Measurements from ENCODE around the gene TMEM205. TPM values are rescaled to one million over a fixed set of nuclear protein-coding genes. Genes with fewer than 3 reads are reported as not detected.

TMEM205 gene
- total and polyA plus RNA-seq, 2 of the 13 experiments (the other 11 are each of a cell fraction or from before 2014, with no cell fraction given): 45.5 to 98.7 TPM

DNA sequence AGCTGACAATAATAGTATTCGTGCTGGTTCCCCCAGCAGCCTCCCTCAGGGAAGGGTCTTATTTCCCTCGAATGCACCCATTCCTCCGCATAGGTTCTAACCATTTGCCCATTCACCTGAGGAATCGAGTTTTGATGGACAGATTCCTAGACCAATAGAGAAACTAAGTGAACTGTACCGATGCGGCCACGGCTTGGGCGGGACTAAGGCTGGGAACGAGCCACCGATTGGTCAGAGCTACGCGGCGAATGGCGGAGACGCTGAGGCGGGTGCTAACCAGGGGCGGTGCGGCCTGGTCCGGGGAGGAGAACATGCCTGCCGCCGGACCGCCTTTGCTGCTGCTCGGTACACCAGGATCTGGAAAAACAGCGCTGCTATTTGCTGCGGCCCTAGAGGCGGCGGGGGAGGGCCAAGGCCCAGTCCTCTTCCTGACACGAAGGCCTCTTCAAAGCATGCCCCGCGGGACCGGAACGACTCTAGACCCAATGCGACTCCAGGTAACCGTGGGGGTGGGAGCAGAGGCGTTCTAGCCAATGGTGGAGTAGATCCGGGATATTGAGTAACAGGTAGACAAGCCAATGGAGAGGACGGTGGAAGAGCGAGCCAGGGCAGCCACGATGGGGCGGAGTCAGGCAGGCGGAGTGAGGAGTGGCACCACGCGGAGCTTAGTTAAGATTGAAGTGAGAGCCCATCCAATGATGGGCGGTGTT is 28.5 kb upstream of the TMEM205 start, which contains the start of gene SWSAP1 (continued):
- peak; percentile 87; the same call in 1 of the 2 replicates for TF ChIP-seq ZNF44 (CRISPR knock-in tag; IDR thresholded peaks at IDR 0.05)
- TF ChIP-seq GZF1 (CRISPR knock-in tag; IDR thresholded peaks at IDR 0.05): 0 out of 2 replicates have a peak, but pooled peaks have one; percentile 37
- TF ChIP-seq AGO2 (optimal IDR thresholded peaks at IDR 0.05; ENCODE audit: low read depth, low read length): peak; percentile 67
- peak; percentile 43; the same call in 1 of the 2 replicates for TF ChIP-seq WIZ (CRISPR knock-in tag; IDR thresholded peaks at IDR 0.05)
- TF ChIP-seq IRX3 (CRISPR knock-in tag; IDR thresholded peaks at IDR 0.05; ENCODE audit: borderline replicate concordance, low read depth): 0 out of 2 replicates have a peak, but pooled peaks have one; percentile 34
- TF ChIP-seq, protein P1, sequence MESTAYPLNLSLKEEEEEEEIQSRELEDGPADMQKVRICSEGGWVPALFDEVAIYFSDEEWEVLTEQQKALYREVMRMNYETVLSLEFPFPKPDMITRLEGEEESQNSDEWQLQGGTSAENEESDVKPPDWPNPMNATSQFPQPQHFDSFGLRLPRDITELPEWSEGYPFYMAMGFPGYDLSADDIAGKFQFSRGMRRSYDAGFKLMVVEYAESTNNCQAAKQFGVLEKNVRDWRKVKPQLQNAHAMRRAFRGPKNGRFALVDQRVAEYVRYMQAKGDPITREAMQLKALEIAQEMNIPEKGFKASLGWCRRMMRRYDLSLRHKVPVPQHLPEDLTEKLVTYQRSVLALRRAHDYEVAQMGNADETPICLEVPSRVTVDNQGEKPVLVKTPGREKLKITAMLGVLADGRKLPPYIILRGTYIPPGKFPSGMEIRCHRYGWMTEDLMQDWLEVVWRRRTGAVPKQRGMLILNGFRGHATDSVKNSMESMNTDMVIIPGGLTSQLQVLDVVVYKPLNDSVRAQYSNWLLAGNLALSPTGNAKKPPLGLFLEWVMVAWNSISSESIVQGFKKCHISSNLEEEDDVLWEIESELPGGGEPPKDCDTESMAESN (CRISPR knock-in tag; conservative IDR thresholded peaks at IDR 0.05): peak; percentile 73; the same call in 1 of the 2 replicates
- TF ChIP-seq, protein P2, sequence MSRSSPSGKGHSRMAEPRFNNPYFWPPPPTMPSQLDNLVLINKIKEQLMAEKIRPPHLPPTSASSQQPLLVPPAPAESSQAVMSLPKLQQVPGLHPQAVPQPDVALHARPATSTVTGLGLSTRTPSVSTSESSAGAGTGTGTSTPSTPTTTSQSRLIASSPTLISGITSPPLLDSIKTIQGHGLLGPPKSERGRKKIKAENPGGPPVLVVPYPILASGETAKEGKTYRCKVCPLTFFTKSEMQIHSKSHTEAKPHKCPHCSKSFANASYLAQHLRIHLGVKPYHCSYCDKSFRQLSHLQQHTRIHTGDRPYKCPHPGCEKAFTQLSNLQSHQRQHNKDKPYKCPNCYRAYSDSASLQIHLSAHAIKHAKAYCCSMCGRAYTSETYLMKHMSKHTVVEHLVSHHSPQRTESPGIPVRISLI (CRISPR knock-in tag; IDR thresholded peaks at IDR 0.05; ENCODE audit: borderline replicate concordance): no peak
- TF ChIP-seq ZNF253 (CRISPR knock-in tag; IDR thresholded peaks at IDR 0.05; ENCODE audit: borderline replicate concordance): no peak
- TF ChIP-seq PITX1 (CRISPR knock-in tag; IDR thresholded peaks at IDR 0.05): no peak
- no peak for TF ChIP-seq HNRNPH1 (optimal IDR thresholded peaks at IDR 0.05; ENCODE audit: low read depth, low read length)
- peak; percentile 79 for TF ChIP-seq ZNF274 (CRISPR knock-in tag; IDR thresholded peaks at IDR 0.05)
- peak; percentile 93 for TF ChIP-seq KAT8 (CRISPR knock-in tag; IDR thresholded peaks at IDR 0.05)
- no peak for TF ChIP-seq ZSCAN12 (CRISPR knock-in tag; IDR thresholded peaks at IDR 0.05)
- TF ChIP-seq, protein P3, sequence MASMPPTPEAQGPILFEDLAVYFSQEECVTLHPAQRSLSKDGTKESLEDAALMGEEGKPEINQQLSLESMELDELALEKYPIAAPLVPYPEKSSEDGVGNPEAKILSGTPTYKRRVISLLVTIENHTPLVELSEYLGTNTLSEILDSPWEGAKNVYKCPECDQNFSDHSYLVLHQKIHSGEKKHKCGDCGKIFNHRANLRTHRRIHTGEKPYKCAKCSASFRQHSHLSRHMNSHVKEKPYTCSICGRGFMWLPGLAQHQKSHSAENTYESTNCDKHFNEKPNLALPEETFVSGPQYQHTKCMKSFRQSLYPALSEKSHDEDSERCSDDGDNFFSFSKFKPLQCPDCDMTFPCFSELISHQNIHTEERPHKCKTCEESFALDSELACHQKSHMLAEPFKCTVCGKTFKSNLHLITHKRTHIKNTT (CRISPR knock-in tag; IDR thresholded peaks at IDR 0.05): no peak
- TF ChIP-seq ISL2 (CRISPR knock-in tag; IDR thresholded peaks at IDR 0.05): no peak
- TF ChIP-seq, protein P4, sequence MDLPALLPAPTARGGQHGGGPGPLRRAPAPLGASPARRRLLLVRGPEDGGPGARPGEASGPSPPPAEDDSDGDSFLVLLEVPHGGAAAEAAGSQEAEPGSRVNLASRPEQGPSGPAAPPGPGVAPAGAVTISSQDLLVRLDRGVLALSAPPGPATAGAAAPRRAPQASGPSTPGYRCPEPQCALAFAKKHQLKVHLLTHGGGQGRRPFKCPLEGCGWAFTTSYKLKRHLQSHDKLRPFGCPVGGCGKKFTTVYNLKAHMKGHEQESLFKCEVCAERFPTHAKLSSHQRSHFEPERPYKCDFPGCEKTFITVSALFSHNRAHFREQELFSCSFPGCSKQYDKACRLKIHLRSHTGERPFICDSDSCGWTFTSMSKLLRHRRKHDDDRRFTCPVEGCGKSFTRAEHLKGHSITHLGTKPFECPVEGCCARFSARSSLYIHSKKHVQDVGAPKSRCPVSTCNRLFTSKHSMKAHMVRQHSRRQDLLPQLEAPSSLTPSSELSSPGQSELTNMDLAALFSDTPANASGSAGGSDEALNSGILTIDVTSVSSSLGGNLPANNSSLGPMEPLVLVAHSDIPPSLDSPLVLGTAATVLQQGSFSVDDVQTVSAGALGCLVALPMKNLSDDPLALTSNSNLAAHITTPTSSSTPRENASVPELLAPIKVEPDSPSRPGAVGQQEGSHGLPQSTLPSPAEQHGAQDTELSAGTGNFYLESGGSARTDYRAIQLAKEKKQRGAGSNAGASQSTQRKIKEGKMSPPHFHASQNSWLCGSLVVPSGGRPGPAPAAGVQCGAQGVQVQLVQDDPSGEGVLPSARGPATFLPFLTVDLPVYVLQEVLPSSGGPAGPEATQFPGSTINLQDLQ (CRISPR knock-in tag; IDR thresholded peaks at IDR 0.05): no peak
- peak; percentile 76; the same call in 1 of the 2 replicates for TF ChIP-seq ZNF790 (CRISPR knock-in tag; IDR thresholded peaks at IDR 0.05; ENCODE audit: borderline replicate concordance)
- TF ChIP-seq, protein P5, sequence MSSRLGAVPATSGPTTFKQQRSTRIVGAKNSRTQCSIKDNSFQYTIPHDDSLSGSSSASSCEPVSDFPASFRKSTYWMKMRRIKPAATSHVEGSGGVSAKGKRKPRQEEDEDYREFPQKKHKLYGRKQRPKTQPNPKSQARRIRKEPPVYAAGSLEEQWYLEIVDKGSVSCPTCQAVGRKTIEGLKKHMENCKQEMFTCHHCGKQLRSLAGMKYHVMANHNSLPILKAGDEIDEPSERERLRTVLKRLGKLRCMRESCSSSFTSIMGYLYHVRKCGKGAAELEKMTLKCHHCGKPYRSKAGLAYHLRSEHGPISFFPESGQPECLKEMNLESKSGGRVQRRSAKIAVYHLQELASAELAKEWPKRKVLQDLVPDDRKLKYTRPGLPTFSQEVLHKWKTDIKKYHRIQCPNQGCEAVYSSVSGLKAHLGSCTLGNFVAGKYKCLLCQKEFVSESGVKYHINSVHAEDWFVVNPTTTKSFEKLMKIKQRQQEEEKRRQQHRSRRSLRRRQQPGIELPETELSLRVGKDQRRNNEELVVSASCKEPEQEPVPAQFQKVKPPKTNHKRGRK (CRISPR knock-in tag; IDR thresholded peaks at IDR 0.05): no peak
- TF ChIP-seq, protein P6, sequence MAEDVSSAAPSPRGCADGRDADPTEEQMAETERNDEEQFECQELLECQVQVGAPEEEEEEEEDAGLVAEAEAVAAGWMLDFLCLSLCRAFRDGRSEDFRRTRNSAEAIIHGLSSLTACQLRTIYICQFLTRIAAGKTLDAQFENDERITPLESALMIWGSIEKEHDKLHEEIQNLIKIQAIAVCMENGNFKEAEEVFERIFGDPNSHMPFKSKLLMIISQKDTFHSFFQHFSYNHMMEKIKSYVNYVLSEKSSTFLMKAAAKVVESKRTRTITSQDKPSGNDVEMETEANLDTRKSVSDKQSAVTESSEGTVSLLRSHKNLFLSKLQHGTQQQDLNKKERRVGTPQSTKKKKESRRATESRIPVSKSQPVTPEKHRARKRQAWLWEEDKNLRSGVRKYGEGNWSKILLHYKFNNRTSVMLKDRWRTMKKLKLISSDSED (CRISPR knock-in tag; IDR thresholded peaks at IDR 0.05): no peak
